ENCODE data around the gene PDS5A. TPM values are rescaled to one million over a fixed set of nuclear protein-coding genes. Genes with fewer than 3 reads are reported as not detected.
A peak's percentile ranks its signal among the peaks of the same experiment; 100 is the strongest.

Gene PDS5A
- total and polyA plus RNA-seq, 9 of the 15 experiments (the other 6 are each of a cell fraction or from before 2014, with no cell fraction given) = 16.4 to 85.4 (median 70.0) TPM

DNA sequence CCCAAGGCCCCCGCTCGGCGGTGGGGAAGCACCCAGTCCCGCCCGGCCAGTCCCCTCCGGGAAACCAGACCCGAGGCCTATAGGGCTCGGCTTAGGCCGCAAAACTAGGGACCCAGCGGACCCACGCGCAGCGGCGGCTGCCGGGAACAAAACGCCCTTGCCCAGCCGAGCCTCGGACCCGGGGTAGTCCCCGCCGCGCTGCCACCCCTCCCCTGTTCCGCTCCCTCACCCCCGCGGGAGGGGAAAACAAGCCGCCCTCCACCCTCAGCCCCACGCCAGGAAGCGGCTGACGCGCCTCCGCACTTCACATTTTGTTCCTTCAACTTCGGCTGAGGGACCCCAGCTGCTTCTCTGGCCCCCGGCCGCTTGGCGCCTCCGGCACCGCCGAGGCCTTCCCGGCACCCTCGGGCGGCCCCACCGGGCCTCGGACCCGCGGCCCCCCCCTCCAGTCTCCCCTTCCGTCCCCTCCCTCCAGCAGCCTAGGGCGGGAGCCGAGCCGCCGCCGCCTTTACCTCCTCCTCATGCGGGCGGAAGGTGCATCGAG is 694 bp downstream of the PDS5A start (continued):
- TF ChIP-seq MNT (conservative IDR thresholded peaks at IDR 0.05) (peak in 1 of 2 experiments; percentile 35; a peak in 1 of 4 replicates), EP400 (IDR thresholded peaks at IDR 0.05) (peak; percentile 23; the same call in 1 of the 2 replicates), USF2 (CRISPR knock-in tag; IDR thresholded peaks at IDR 0.05) (0 out of 2 replicates have a peak, but pooled peaks have one; percentile 1), POLR2AphosphoS2 (IDR thresholded peaks at IDR 0.05; ENCODE audit: low read length) (no peak), ZNF324 (CRISPR knock-in tag; IDR thresholded peaks at IDR 0.05) (no peak), PRPF4 (IDR thresholded peaks at IDR 0.05; ENCODE audit: insufficient read depth, low read depth, low read length, poor library complexity, severe bottlenecking) (peak; percentile 30), TAF7 (tag; IDR thresholded peaks at IDR 0.05) (no peak), SIX5 (IDR thresholded peaks at IDR 0.05; ENCODE audit: borderline replicate concordance in 1 of 2, insufficient read depth in 1 of 2, low read depth in 1 of 2, low read length in 2 of 2) (no peak), DMBX1 (CRISPR knock-in tag; IDR thresholded peaks at IDR 0.05; ENCODE audit: borderline replicate concordance) (no peak), FOXP4 (CRISPR knock-in tag; IDR thresholded peaks at IDR 0.05; ENCODE audit: borderline replicate concordance) (no peak), C11orf30 (IDR thresholded peaks at IDR 0.05; ENCODE audit: low read depth) (no peak), FOXA3 (CRISPR knock-in tag; conservative IDR thresholded peaks at IDR 0.05 in 1 of 2, IDR thresholded peaks at IDR 0.05 in 1 of 2) (0 out of 4 replicates have a peak, but pooled peaks of 1 of the 2 experiments have one; percentile 66), ZNF511 (CRISPR knock-in tag; IDR thresholded peaks at IDR 0.05) (peak; percentile 30; the same call in 1 of the 2 replicates), PHF8 (IDR thresholded peaks at IDR 0.05; ENCODE audit: borderline replicate concordance, low read length) (peak; percentile 81; the same call in 1 of the 2 replicates), HNRNPK (IDR thresholded peaks at IDR 0.05; ENCODE audit: low read depth, low read length, poor library complexity, severe bottlenecking) (peak; percentile 73), U2AF1 (optimal IDR thresholded peaks at IDR 0.05; ENCODE audit: low read depth, low read length) (no peak), TEAD1 (CRISPR knock-in tag; IDR thresholded peaks at IDR 0.05) (peak in 1 of 2 experiments; percentile 75; a peak in 2 of 4 replicates), GABPB1 (CRISPR knock-in tag; IDR thresholded peaks at IDR 0.05) (peak; percentile 58; the same call in 1 of the 2 replicates), PPARD (CRISPR knock-in tag; IDR thresholded peaks at IDR 0.05) (no peak)
- TF ChIP-seq, protein P1, sequence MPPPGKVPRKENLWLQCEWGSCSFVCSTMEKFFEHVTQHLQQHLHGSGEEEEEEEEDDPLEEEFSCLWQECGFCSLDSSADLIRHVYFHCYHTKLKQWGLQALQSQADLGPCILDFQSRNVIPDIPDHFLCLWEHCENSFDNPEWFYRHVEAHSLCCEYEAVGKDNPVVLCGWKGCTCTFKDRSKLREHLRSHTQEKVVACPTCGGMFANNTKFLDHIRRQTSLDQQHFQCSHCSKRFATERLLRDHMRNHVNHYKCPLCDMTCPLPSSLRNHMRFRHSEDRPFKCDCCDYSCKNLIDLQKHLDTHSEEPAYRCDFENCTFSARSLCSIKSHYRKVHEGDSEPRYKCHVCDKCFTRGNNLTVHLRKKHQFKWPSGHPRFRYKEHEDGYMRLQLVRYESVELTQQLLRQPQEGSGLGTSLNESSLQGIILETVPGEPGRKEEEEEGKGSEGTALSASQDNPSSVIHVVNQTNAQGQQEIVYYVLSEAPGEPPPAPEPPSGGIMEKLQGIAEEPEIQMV (tag; conservative IDR thresholded peaks at IDR 0.05; ENCODE audit: low read depth) = no peak

All from K562 (cell line).